HL-60 (cell line): ENCODE measurements around the gene TRH.

Source experiments
- DNase-seq, 2 experiments: peaks; one replicate each; pipeline ENCODE4 v3.0.0-alpha.2; 2010 to 2020; ENCODE audit warnings: low read depth in 1 of 2, low spot score in 1 of 2
- H3K27ac ChIP-seq: fragments of 250-450 bp; sonication (Bioruptor Pico); replicated peaks from 2 replicates; pipeline ENCODE4 v1.5.1; 2020; ENCODE audit warnings: mild to moderate bottlenecking, moderate library complexity
- H3K27me3 ChIP-seq: fragments of 250-450 bp; sonication (Bioruptor Pico); 2 replicates; pipeline ENCODE4 v1.5.1; 2021; ENCODE audit warnings: mild to moderate bottlenecking, moderate library complexity; ENCODE audit not compliant: insufficient read depth, poor library complexity, severe bottlenecking
- H3K4me3 ChIP-seq: replicated peaks from 2 replicates; pipeline ENCODE4 v1.5.1; 2011; ENCODE audit warnings: mild to moderate bottlenecking, control low read depth, low read length; ENCODE audit not compliant: insufficient read depth
- GABPA ChIP-seq: IDR thresholded peaks from 2 replicates; pipeline ENCODE4 v1.6.1; 2012; ENCODE audit warnings: low read depth
- POLR2AphosphoS5 ChIP-seq: IDR thresholded peaks from 2 replicates; pipeline ENCODE4 v1.6.1; 2012; ENCODE audit warnings: low read depth
- SPI1 ChIP-seq: IDR thresholded peaks from 2 replicates; pipeline ENCODE4 v1.6.1; 2012; ENCODE audit warnings: low read depth, mild to moderate bottlenecking, borderline replicate concordance
- long read RNA-seq: library from polyadenylated mRNA; unstranded; transcript quantifications from one replicate; pipeline ENCODE4 v2.0.0, GENCODE V29; 2020
- TF ChIP-seq, protein P1 (sequence below): IDR thresholded peaks from 2 replicates; pipeline ENCODE4 v1.6.1; 2012; ENCODE audit warnings: low read depth; ENCODE audit not compliant: insufficient replicate concordance
- TF ChIP-seq, protein P2 (sequence below): IDR thresholded peaks from one replicate; pipeline ENCODE4 v1.5.1; 2011; ENCODE audit warnings: low read length, control low read depth, inconsistent platforms; ENCODE audit not compliant: insufficient read depth

TRH gene, protein sequence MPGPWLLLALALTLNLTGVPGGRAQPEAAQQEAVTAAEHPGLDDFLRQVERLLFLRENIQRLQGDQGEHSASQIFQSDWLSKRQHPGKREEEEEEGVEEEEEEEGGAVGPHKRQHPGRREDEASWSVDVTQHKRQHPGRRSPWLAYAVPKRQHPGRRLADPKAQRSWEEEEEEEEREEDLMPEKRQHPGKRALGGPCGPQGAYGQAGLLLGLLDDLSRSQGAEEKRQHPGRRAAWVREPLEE
- long read RNA-seq = 0 reads

DNA sequence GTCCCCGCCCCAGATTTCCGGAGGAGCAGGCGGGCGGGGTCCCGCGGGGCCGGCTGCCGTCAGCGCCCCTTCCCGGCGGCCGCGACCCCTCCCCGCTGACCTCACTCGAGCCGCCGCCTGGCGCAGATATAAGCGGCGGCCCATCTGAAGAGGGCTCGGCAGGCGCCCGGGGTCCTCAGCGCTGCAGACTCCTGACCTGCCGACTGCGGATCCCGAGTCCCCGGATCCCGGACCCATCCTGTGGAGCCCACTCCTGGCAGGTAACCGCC, at the start of gene TRH:
TSS of gene TRH (plus strand) at position 157 of the 269 bp plus-strand sequence. CDS start 1,097 bp downstream, outside the sequence.
- TF ChIP-seq POLR2AphosphoS5 (no peak), GABPA (no peak), SPI1 (no peak)
- TF ChIP-seq, protein P1, sequence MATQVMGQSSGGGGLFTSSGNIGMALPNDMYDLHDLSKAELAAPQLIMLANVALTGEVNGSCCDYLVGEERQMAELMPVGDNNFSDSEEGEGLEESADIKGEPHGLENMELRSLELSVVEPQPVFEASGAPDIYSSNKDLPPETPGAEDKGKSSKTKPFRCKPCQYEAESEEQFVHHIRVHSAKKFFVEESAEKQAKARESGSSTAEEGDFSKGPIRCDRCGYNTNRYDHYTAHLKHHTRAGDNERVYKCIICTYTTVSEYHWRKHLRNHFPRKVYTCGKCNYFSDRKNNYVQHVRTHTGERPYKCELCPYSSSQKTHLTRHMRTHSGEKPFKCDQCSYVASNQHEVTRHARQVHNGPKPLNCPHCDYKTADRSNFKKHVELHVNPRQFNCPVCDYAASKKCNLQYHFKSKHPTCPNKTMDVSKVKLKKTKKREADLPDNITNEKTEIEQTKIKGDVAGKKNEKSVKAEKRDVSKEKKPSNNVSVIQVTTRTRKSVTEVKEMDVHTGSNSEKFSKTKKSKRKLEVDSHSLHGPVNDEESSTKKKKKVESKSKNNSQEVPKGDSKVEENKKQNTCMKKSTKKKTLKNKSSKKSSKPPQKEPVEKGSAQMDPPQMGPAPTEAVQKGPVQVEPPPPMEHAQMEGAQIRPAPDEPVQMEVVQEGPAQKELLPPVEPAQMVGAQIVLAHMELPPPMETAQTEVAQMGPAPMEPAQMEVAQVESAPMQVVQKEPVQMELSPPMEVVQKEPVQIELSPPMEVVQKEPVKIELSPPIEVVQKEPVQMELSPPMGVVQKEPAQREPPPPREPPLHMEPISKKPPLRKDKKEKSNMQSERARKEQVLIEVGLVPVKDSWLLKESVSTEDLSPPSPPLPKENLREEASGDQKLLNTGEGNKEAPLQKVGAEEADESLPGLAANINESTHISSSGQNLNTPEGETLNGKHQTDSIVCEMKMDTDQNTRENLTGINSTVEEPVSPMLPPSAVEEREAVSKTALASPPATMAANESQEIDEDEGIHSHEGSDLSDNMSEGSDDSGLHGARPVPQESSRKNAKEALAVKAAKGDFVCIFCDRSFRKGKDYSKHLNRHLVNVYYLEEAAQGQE = no peak
- TF ChIP-seq, protein P2, sequence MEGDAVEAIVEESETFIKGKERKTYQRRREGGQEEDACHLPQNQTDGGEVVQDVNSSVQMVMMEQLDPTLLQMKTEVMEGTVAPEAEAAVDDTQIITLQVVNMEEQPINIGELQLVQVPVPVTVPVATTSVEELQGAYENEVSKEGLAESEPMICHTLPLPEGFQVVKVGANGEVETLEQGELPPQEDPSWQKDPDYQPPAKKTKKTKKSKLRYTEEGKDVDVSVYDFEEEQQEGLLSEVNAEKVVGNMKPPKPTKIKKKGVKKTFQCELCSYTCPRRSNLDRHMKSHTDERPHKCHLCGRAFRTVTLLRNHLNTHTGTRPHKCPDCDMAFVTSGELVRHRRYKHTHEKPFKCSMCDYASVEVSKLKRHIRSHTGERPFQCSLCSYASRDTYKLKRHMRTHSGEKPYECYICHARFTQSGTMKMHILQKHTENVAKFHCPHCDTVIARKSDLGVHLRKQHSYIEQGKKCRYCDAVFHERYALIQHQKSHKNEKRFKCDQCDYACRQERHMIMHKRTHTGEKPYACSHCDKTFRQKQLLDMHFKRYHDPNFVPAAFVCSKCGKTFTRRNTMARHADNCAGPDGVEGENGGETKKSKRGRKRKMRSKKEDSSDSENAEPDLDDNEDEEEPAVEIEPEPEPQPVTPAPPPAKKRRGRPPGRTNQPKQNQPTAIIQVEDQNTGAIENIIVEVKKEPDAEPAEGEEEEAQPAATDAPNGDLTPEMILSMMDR = no peak
- H3K27ac ChIP-seq = no peak within 1 kb of the TSS
- DNase-seq = no peak
- peaks cover 31% of the 10 kb centered on the region for H3K27me3 ChIP-seq
- H3K4me3 ChIP-seq = no peak within 1 kb of the TSS

DNA sequence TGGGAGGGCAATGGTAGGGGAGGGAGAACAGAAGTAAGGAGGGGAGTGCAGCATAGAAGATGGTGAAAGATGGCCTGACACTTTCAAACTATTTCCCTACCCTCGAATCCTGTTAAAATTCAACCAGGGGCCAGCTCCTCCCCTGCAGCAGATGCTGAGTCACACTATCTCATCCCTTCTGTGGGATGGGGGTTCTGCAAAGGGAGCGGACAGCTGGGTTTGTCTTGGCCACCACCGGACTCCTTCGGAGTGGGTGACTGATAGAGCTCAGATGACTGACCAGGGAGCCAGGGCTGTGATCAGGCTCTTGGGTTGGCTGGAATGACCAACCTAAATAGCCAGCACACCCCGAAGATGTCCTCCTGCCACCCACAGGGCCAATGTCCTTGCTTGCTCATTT, 47.4 kb upstream of the TRH start:
- no peak for DNase-seq
- Histone ChIP-seq H3K27me3 (no peaks in the 10 kb centered on the region), H3K27ac (no peak overlapping the region), H3K4me3 (no peak overlapping the region)
- TF ChIP-seq, protein P2 = no peak
- TF ChIP-seq, protein P1 = no peak
- no peak for TF ChIP-seq SPI1
- no peak for TF ChIP-seq GABPA
- no peak for TF ChIP-seq POLR2AphosphoS5

DNA sequence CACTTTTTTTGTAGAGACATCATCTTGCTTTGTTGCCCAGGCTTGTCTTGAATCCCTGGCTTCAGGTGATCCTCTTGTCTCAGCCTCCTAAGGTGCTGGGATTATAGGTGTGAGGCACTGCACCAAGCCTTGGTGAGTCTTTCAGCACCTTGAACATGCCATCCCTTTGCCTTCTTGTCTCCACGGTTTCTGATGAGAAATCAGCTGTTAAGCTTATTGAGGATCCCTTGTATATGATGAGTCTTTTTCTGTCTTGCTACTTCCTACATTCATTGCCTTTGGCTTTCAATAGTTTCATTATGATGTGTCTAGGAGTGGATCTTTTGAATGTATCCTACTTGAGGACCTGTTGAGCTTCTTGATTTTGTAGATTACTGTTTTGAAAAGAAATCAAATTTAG, 45.1 kb upstream of the TRH start:
- no peaks in the 10 kb centered on the region for H3K27me3 ChIP-seq
- DNase-seq = no peak
- H3K27ac ChIP-seq = no peak overlapping the region
- TF ChIP-seq, protein P1 = no peak
- TF ChIP-seq SPI1 (no peak), GABPA (no peak), POLR2AphosphoS5 (no peak)
- TF ChIP-seq, protein P2 = no peak
- H3K4me3 ChIP-seq = no peak overlapping the region
